Cardiac septum (tissue), 1 donor: ENCODE data around the gene ADCY7. TPM values are rescaled to one million over a fixed set of nuclear protein-coding genes. Genes with fewer than 3 reads are reported as not detected.
A peak's percentile ranks its signal among the peaks of the same experiment; 100 is the strongest.
"Not testable (repeated sequence)": the region's sequence is repeated elsewhere in the genome, so short reads cannot be mapped to it uniquely, and the experiment has no call there.

ENCODE experiments used
- DNase-seq: peaks from one replicate; pipeline ENCODE4 v3.0.0-alpha.2; 2020; ENCODE audit warnings: low spot score
- intact Hi-C: fragments of 100-400 bp; cut with DNase I; formaldehyde crosslinking; loops from one replicate; pipeline ENCODE4 v1.14.0; 2022
- long read RNA-seq: library from polyadenylated mRNA; unstranded; transcript quantifications from one replicate; pipeline ENCODE4 v2.0.0, GENCODE V29; 2021
- total RNA-seq: library from RNA; stranded (reverse); fragmentation: NEBNext Ultra II Directional; extraction: Animal tissue kit (Norgen Biotek cat#: 25700); gene quantifications from one replicate; pipeline ENCODE4 v1.2.1, GENCODE V29; 2021
- donor health status: DM: no; HTN: no; CAD: no.

ADCY7 gene
- total RNA-seq, result 6.2 TPM
- long read RNA-seq, partial matches to known transcripts, result 1 of 4 reads
- long read RNA-seq, other reads (novel, unspliced or antisense), result 2 of 4 reads

GRCh38 chr16:50266337-50267091, at the start of gene ADCY7:
TSS of gene ADCY7 (plus strand) at chr16:50266551. CDS start at chr16:50288180, 21,629 bp downstream.
- intact Hi-C loops, result no loop called here
- peak; percentile 88 for DNase-seq

GRCh38 chr16:50219402-50219975, 46.9 kb upstream of the ADCY7 start:
- intact Hi-C loops, result loop anchor here (10.0 kb wide), 1 partner anchor 145 kb away; the partner anchor contains the start of gene BRD7
- DNase-seq, result no peak

GRCh38 chr16:50224286-50224685, 42.1 kb upstream of the ADCY7 start:
- intact Hi-C loops, result no loop called here
- DNase-seq, result no peak

- intact Hi-C loops, result no loop called here
- no peak for DNase-seq
Measured at GRCh38 chr16:50227120-50227519, 39.2 kb upstream of the ADCY7 start.

GRCh38 chr16:50227665-50228064, 38.7 kb upstream of the ADCY7 start:
- DNase-seq, result no peak
- intact Hi-C loops, result no loop called here

GRCh38 chr16:50228364-50228868, 37.9 kb upstream of the ADCY7 start:
- DNase-seq, result no peak
- intact Hi-C loops, result no loop called here

- intact Hi-C loops, result no loop called here
- DNase-seq, result no peak
Measured at GRCh38 chr16:50229149-50229726, 37.1 kb upstream of the ADCY7 start.

- intact Hi-C loops, result no loop called here
Measured at GRCh38 chr16:50234771-50235556, 31.4 kb upstream of the ADCY7 start.

GRCh38 chr16:50235581-50235980, 30.8 kb upstream of the ADCY7 start:
- no peak for DNase-seq
- intact Hi-C loops, result no loop called here

More at GRCh38 chr16:50234771-50235556, 31.4 kb upstream of the ADCY7 start:
- DNase-seq, result no peak

- no peak for DNase-seq
- intact Hi-C loops, result no loop called here
Measured at GRCh38 chr16:50238314-50238713, 28.0 kb upstream of the ADCY7 start.

- intact Hi-C loops, result no loop called here
- no peak for DNase-seq
Measured at GRCh38 chr16:50238868-50239301, 27.5 kb upstream of the ADCY7 start.

- intact Hi-C loops, DNase-seq: not testable (repeated sequence)
Measured at GRCh38 chr16:50243024-50243423, 23.3 kb upstream of the ADCY7 start.

GRCh38 chr16:50244140-50244503, 22.2 kb upstream of the ADCY7 start:
- DNase-seq, result no peak
- intact Hi-C loops, result no loop called here

GRCh38 chr16:50244504-50245416, 21.6 kb upstream of the ADCY7 start:
- intact Hi-C loops, result no loop called here
- peak; percentile 64 for DNase-seq

GRCh38 chr16:50245417-50246298, 20.7 kb upstream of the ADCY7 start:
- intact Hi-C loops, result no loop called here

GRCh38 chr16:50246299-50247122, 19.8 kb upstream of the ADCY7 start:
- intact Hi-C loops, result no loop called here
- DNase-seq, result peak; percentile 66

More at GRCh38 chr16:50245417-50246298, 20.7 kb upstream of the ADCY7 start:
- DNase-seq, result peak; percentile 55
